Aortic smooth muscle cell (primary cell): ENCODE data around the gene ZC3HAV1. TPM values are rescaled to one million over a fixed set of nuclear protein-coding genes. Genes with fewer than 3 reads are reported as not detected.

ENCODE experiments used
- total RNA-seq: library from RNA; depleted of rRNA; stranded (reverse); fragments of >200 nt; gene quantifications from 2 replicates; pipeline ENCODE4 v1.2.3, GENCODE V29; 2014

ZC3HAV1 gene
- 30.5 and 30.8 TPM in 2 replicates for total RNA-seq

GRCh38 chr7:139109188-139109982, at the start of gene ZC3HAV1:
TSS of gene ZC3HAV1 (minus strand) at chr7:139109720. CDS start at chr7:139109331, 389 bp downstream.

GRCh38 chr7:139035586-139036353, 73.8 kb downstream of the ZC3HAV1 start, which contains the start of gene ZC3HAV1L:
TSS of gene ZC3HAV1L (minus strand) at chr7:139036042. CDS start at chr7:139036017, 25 bp downstream.

Other genes with a start within 250 kb of the ZC3HAV1 start
- 0.26 and 0.50 TPM in 2 replicates for gene KIAA1549, start 128.3 kb downstream of the ZC3HAV1 start, total RNA-seq
- gene ZC3HAV1L, start 73.7 kb downstream of the ZC3HAV1 start, total RNA-seq: 2.6 and 3.8 TPM in 2 replicates
- 3.7 and 6.4 TPM in 2 replicates for gene UBN2, start 121.5 kb upstream of the ZC3HAV1 start, total RNA-seq
- 8.8 and 11.8 TPM in 2 replicates for gene FMC1, start 231.6 kb upstream of the ZC3HAV1 start, total RNA-seq